ENCODE measurements around the gene SPACA4.
A peak's percentile ranks its signal among the peaks of the same experiment; 100 is the strongest.
"Not testable (repeated sequence)": the region's sequence is repeated elsewhere in the genome, so short reads cannot be mapped to it uniquely, and the experiment has no call there.

The SPACA4 gene

GRCh38 chr19:48606463-48607358, at the start of gene SPACA4:
Gene SPACA4 (plus strand): TSS chr19:48606742. CDS start chr19:48606979, 237 bp downstream.
- DNase-seq (ENCODE audit: low spot score) = no peak

GRCh38 chr19:48556825-48557224, 49.7 kb upstream of the SPACA4 start:
- no peak for DNase-seq (ENCODE audit: low spot score)

- no peak for DNase-seq (ENCODE audit: low spot score)
Measured at GRCh38 chr19:48558018-48558684, 48.4 kb upstream of the SPACA4 start.

- no peak for DNase-seq (ENCODE audit: low spot score)
Measured at GRCh38 chr19:48560095-48560530, 46.4 kb upstream of the SPACA4 start.

GRCh38 chr19:48561412-48561811, 45.1 kb upstream of the SPACA4 start:
- DNase-seq (ENCODE audit: low spot score) = no peak

- no peak for DNase-seq (ENCODE audit: low spot score)
Measured at GRCh38 chr19:48565090-48565489, 41.5 kb upstream of the SPACA4 start.

- DNase-seq (ENCODE audit: low spot score) = peak; percentile 29
Measured at GRCh38 chr19:48568345-48568886, 38.1 kb upstream of the SPACA4 start.

GRCh38 chr19:48569814-48570213, 36.7 kb upstream of the SPACA4 start:
- no peak for DNase-seq (ENCODE audit: low spot score)

- no peak for DNase-seq (ENCODE audit: low spot score)
Measured at GRCh38 chr19:48571378-48572162, 35.0 kb upstream of the SPACA4 start.

GRCh38 chr19:48573163-48573505, 33.4 kb upstream of the SPACA4 start:
- no peak for DNase-seq (ENCODE audit: low spot score)

- DNase-seq (ENCODE audit: low spot score) = no peak
Measured at GRCh38 chr19:48575931-48576622, 30.5 kb upstream of the SPACA4 start.

GRCh38 chr19:48577908-48578307, 28.6 kb upstream of the SPACA4 start:
- not testable (repeated sequence) for DNase-seq (ENCODE audit: low spot score)

- no peak for DNase-seq (ENCODE audit: low spot score)
Measured at GRCh38 chr19:48578891-48579290, 27.7 kb upstream of the SPACA4 start.

- DNase-seq (ENCODE audit: low spot score) = no peak
Measured at GRCh38 chr19:48582168-48582567, 24.4 kb upstream of the SPACA4 start.

- DNase-seq (ENCODE audit: low spot score) = no peak
Measured at GRCh38 chr19:48587387-48587786, 19.2 kb upstream of the SPACA4 start.

- DNase-seq (ENCODE audit: low spot score) = peak; percentile 68
Measured at GRCh38 chr19:48588670-48589401, 17.7 kb upstream of the SPACA4 start.

- DNase-seq (ENCODE audit: low spot score) = no peak
Measured at GRCh38 chr19:48591021-48591420, 15.5 kb upstream of the SPACA4 start.

GRCh38 chr19:48595171-48595570, 11.4 kb upstream of the SPACA4 start:
- DNase-seq (ENCODE audit: low spot score) = no peak

GRCh38 chr19:48595833-48596232, 10.7 kb upstream of the SPACA4 start:
- DNase-seq (ENCODE audit: low spot score) = no peak

GRCh38 chr19:48596237-48596636, 10.3 kb upstream of the SPACA4 start:
- no peak for DNase-seq (ENCODE audit: low spot score)

Data from globus pallidus (tissue), 1 donor.